ENCODE results near the gene COL9A3. TPM values are rescaled to one million over a fixed set of nuclear protein-coding genes. Genes with fewer than 3 reads are reported as not detected.
"Not testable (repeated sequence)": the region's sequence is repeated elsewhere in the genome, so short reads cannot be mapped to it uniquely, and the experiment has no call there.

COL9A3 gene
- total and polyA plus RNA-seq, 5 experiments from 2014 or later, result 0.15 to 2.2 (median 1.2) TPM; not detected in 2

GRCh38 chr20:62838128-62838891 lies 21.5 kb downstream of the COL9A3 start:
- peak overlapping the region in 1 of 10 donors; percentile 70 for H3K27ac Mint-ChIP-seq
- DNase-seq (peak in 1 of 10 donors; percentile 64), ATAC-seq (peak in 1 of 2 donors; percentile 77)
- peaks cover 0 to 8% (median 0%) of the 10 kb centered on the region in 5 donors for H3K27me3 Mint-ChIP-seq
- POLR2A ChIA-PET, result no interaction called here
- H3K36me3 Mint-ChIP-seq, result peaks cover 0 to 3% (median 2%) of the 10 kb centered on the region in 3 donors
- peaks cover 0 to 4% (median under 1%) of the 10 kb centered on the region in 4 donors for H3K4me1 Mint-ChIP-seq
- H3K9me3 Mint-ChIP-seq, result no peaks in the 10 kb centered on the region
- no peak overlapping the region for H3K4me3 Mint-ChIP-seq

- no peak overlapping the region for H3K4me3 Mint-ChIP-seq
- no peak overlapping the region for H3K27ac Mint-ChIP-seq
- H3K4me1 Mint-ChIP-seq, result peaks cover 0 to 4% (median under 1%) of the 10 kb centered on the region in 4 donors
- H3K27me3 Mint-ChIP-seq, result peaks cover 0 to 8% (median 0%) of the 10 kb centered on the region in 5 donors
- peaks cover 0 to 3% (median 3%) of the 10 kb centered on the region in 3 donors for H3K36me3 Mint-ChIP-seq
- no peak for DNase-seq
- H3K9me3 Mint-ChIP-seq, result no peaks in the 10 kb centered on the region
- POLR2A ChIA-PET, result interaction anchor here (0.6 kb wide), 1 partner anchor 24 kb away, joined by 3 read pairs; no protein-coding TSS in a partner anchor
- no peak for ATAC-seq
Observed at GRCh38 chr20:62839261-62839660, 22.4 kb downstream of the COL9A3 start.

- H3K36me3 Mint-ChIP-seq, result peaks cover 0 to 3% (median 3%) of the 10 kb centered on the region in 3 donors
- POLR2A ChIA-PET, result no interaction called here
- H3K9me3 Mint-ChIP-seq, result no peaks in the 10 kb centered on the region
- no peak for ATAC-seq
- H3K4me3 Mint-ChIP-seq, result no peak overlapping the region
- peaks cover 0 to 8% (median 0%) of the 10 kb centered on the region in 5 donors for H3K27me3 Mint-ChIP-seq
- H3K27ac Mint-ChIP-seq, result peak overlapping the region in 4 of 10 donors; percentile 14 to 76 (median 54)
- peaks cover 0 to 4% (median under 1%) of the 10 kb centered on the region in 4 donors for H3K4me1 Mint-ChIP-seq
- DNase-seq, result no peak
Observed at GRCh38 chr20:62839816-62840215, 23.0 kb downstream of the COL9A3 start.

GRCh38 chr20:62840244-62841197 lies 23.7 kb downstream of the COL9A3 start:
- peaks cover 0 to 3% (median 0%) of the 10 kb centered on the region in 5 donors for H3K27me3 Mint-ChIP-seq
- ATAC-seq (no peak), DNase-seq (no peak)
- H3K9me3 Mint-ChIP-seq, result no peaks in the 10 kb centered on the region
- POLR2A ChIA-PET, result interaction anchor here (1.8 kb wide), 1 partner anchor 46 kb away, joined by 6 read pairs; no protein-coding TSS in a partner anchor
- peaks cover 0 to 7% (median 3%) of the 10 kb centered on the region in 3 donors for H3K36me3 Mint-ChIP-seq
- no peak overlapping the region for H3K4me3 Mint-ChIP-seq
- no peak overlapping the region for H3K27ac Mint-ChIP-seq
- H3K4me1 Mint-ChIP-seq, result peaks cover 0 to 4% (median under 1%) of the 10 kb centered on the region in 4 donors

GRCh38 chr20:62841705-62842212 lies 24.9 kb downstream of the COL9A3 start:
- Mint-ChIP-seq H3K27ac (no peak overlapping the region), H3K36me3 (peaks cover 0 to 15% (median 3%) of the 10 kb centered on the region in 3 donors), H3K27me3 (no peaks in the 10 kb centered on the region), H3K9me3 (no peaks in the 10 kb centered on the region), H3K4me1 (peaks cover 0 to 4% (median under 1%) of the 10 kb centered on the region in 4 donors), H3K4me3 (no peak overlapping the region)
- ATAC-seq (no peak), DNase-seq (no peak)
- POLR2A ChIA-PET, result interaction anchor here (1.8 kb wide), 1 partner anchor 48 kb away, joined by 6 read pairs; no protein-coding TSS in a partner anchor

GRCh38 chr20:62843656-62844055 lies 26.8 kb downstream of the COL9A3 start:
- Mint-ChIP-seq H3K27me3 (no peaks in the 10 kb centered on the region), H3K36me3 (peaks cover 0 to 17% (median 4%) of the 10 kb centered on the region in 3 donors), H3K27ac (peak overlapping the region in 1 of 10 donors; percentile 69), H3K9me3 (no peaks in the 10 kb centered on the region), H3K4me1 (peaks cover 0 to 2% (median 0%) of the 10 kb centered on the region in 4 donors), H3K4me3 (no peak overlapping the region)
- no peak for DNase-seq
- POLR2A ChIA-PET, result no interaction called here
- no peak for ATAC-seq

- peaks cover 0 to 2% (median 0%) of the 10 kb centered on the region in 4 donors for H3K4me1 Mint-ChIP-seq
- no peaks in the 10 kb centered on the region for H3K27me3 Mint-ChIP-seq
- H3K4me3 Mint-ChIP-seq, result no peak overlapping the region
- no peaks in the 10 kb centered on the region for H3K9me3 Mint-ChIP-seq
- H3K36me3 Mint-ChIP-seq, result peaks cover 0 to 17% (median 4%) of the 10 kb centered on the region in 3 donors
- H3K27ac Mint-ChIP-seq, result no peak overlapping the region
- POLR2A ChIA-PET, result no interaction called here
- DNase-seq, result no peak
- ATAC-seq, result no peak
Observed at GRCh38 chr20:62844182-62844581, 27.3 kb downstream of the COL9A3 start.

- ATAC-seq (no peak), DNase-seq (no peak)
- Mint-ChIP-seq H3K4me1 (peaks cover 0 to 2% (median 0%) of the 10 kb centered on the region in 4 donors), H3K9me3 (no peaks in the 10 kb centered on the region), H3K27ac (no peak overlapping the region), H3K4me3 (no peak overlapping the region), H3K36me3 (peaks cover 0 to 24% (median 4%) of the 10 kb centered on the region in 3 donors), H3K27me3 (no peaks in the 10 kb centered on the region)
- POLR2A ChIA-PET, result no interaction called here
Observed at GRCh38 chr20:62845416-62846160, 28.7 kb downstream of the COL9A3 start.

- no peaks in the 10 kb centered on the region for H3K9me3 Mint-ChIP-seq
- POLR2A ChIA-PET, result interaction anchor here (0.9 kb wide), 1 partner anchor 371 kb away, joined by 5 read pairs; no protein-coding TSS in a partner anchor
- H3K27ac Mint-ChIP-seq, result no peak overlapping the region
- DNase-seq, result no peak
- no peak for ATAC-seq
- no peak overlapping the region for H3K4me3 Mint-ChIP-seq
- no peaks in the 10 kb centered on the region for H3K27me3 Mint-ChIP-seq
- peaks cover 0 to 5% (median 0%) of the 10 kb centered on the region in 4 donors for H3K4me1 Mint-ChIP-seq
- H3K36me3 Mint-ChIP-seq, result peaks cover 0 to 21% (median 8%) of the 10 kb centered on the region in 3 donors
Observed at GRCh38 chr20:62846166-62846890, 29.5 kb downstream of the COL9A3 start.

- POLR2A ChIA-PET, ATAC-seq, H3K4me3 Mint-ChIP-seq, H3K4me1 Mint-ChIP-seq, DNase-seq, H3K9me3 Mint-ChIP-seq, H3K27me3 Mint-ChIP-seq: not testable (repeated sequence)
- H3K36me3 Mint-ChIP-seq, result peaks cover 0 to 36% (median 18%) of the 10 kb centered on the region in 3 donors
- H3K27ac Mint-ChIP-seq, result peak overlapping the region in 2 of 10 donors; percentile 4 to 50
Observed at GRCh38 chr20:62848917-62849316, 32.1 kb downstream of the COL9A3 start.

GRCh38 chr20:62849431-62849830 lies 32.6 kb downstream of the COL9A3 start:
- H3K27me3 Mint-ChIP-seq, result no peaks in the 10 kb centered on the region
- ATAC-seq (no peak), DNase-seq (no peak)
- H3K27ac Mint-ChIP-seq, result peak overlapping the region in 1 of 10 donors; percentile 64
- peaks cover 0 to 41% (median 19%) of the 10 kb centered on the region in 3 donors for H3K36me3 Mint-ChIP-seq
- H3K9me3 Mint-ChIP-seq, result no peaks in the 10 kb centered on the region
- H3K4me3 Mint-ChIP-seq, result no peak overlapping the region
- POLR2A ChIA-PET, result no interaction called here
- peaks cover 0 to 7% (median 2%) of the 10 kb centered on the region in 4 donors for H3K4me1 Mint-ChIP-seq

Measured in naive thymus-derived CD8-positive, alpha-beta T cell (primary cell).